HG02973 (cell line): ENCODE results near the gene PERM1.
"Not testable (repeated sequence)": the region's sequence is repeated elsewhere in the genome, so short reads cannot be mapped to it uniquely, and the experiment has no call there.

Experiments used
- ATAC-seq: cut with Tn5 transposase; IDR thresholded peaks from one replicate; pipeline ENCODE4 v1.9.1; 2021; ENCODE audit warnings: moderate library complexity; ENCODE audit not compliant: unreplicated experiment

PERM1 gene

GRCh38 chr1:1014799-1015681, 33.1 kb upstream of the PERM1 start:
- ATAC-seq = no peak

- ATAC-seq = no peak
Measured at GRCh38 chr1:1013922-1014648, 32.2 kb upstream of the PERM1 start.

GRCh38 chr1:1013105-1013921, 31.4 kb upstream of the PERM1 start, which contains the start of gene ISG15:
ISG15 (plus strand) TSS chr1:1013497; CDS start chr1:1013574, 77 bp downstream.
- ATAC-seq = peak; percentile 67

GRCh38 chr1:1012736-1013104, 30.8 kb upstream of the PERM1 start:
- not testable (repeated sequence) for ATAC-seq

- ATAC-seq = no peak
Measured at GRCh38 chr1:1011396-1011949, 29.6 kb upstream of the PERM1 start.

GRCh38 chr1:1010131-1010530, 28.2 kb upstream of the PERM1 start:
- not testable (repeated sequence) for ATAC-seq

- no peak for ATAC-seq
Measured at GRCh38 chr1:1006305-1007159, 24.6 kb upstream of the PERM1 start.

GRCh38 chr1:1005774-1006304, 23.9 kb upstream of the PERM1 start:
- ATAC-seq = no peak

- ATAC-seq = no peak
Measured at GRCh38 chr1:1004780-1005697, 23.1 kb upstream of the PERM1 start.

GRCh38 chr1:1004420-1004779, 22.5 kb upstream of the PERM1 start:
- ATAC-seq = no peak

GRCh38 chr1:1003618-1004419, 21.9 kb upstream of the PERM1 start:
- ATAC-seq = no peak

GRCh38 chr1:1001057-1001783, 19.3 kb upstream of the PERM1 start:
- no peak for ATAC-seq

- ATAC-seq = no peak
Measured at GRCh38 chr1:1000357-1001056, 18.6 kb upstream of the PERM1 start.

- ATAC-seq = no peak
Measured at GRCh38 chr1:999725-1000356, 17.9 kb upstream of the PERM1 start, which contains the start of gene HES4. HES4 (minus strand) TSS chr1:1000097; CDS start chr1:999973, 124 bp downstream.

GRCh38 chr1:998995-999724, 17.3 kb upstream of the PERM1 start:
- no peak for ATAC-seq

GRCh38 chr1:998745-998994, 16.8 kb upstream of the PERM1 start:
- no peak for ATAC-seq
